Esophagus muscularis mucosa (tissue), 4 donors: ENCODE measurements around the gene SLC22A5.

Source experiments
- CTCF ChIP-seq, 3 experiments: fragments of 200-600 bp in 2 of 3; fragments of 450-650 bp in 1 of 3; sonication (generic) in 2 of 3; IDR thresholded peaks; one replicate each; pipeline ENCODE4 v1.5.1; 2017 to 2019; ENCODE audit warnings: antibody characterized with exemption in 3 of 3, mild to moderate bottlenecking in 2 of 3, moderate library complexity in 1 of 3
- EP300 ChIP-seq: sonication (generic); formaldehyde crosslinking; IDR thresholded peaks from one replicate; pipeline ENCODE4 v1.6.1; 2017; ENCODE audit warnings: antibody characterized with exemption
- POLR2A ChIP-seq: fragments of 450-650 bp; IDR thresholded peaks from one replicate; pipeline ENCODE4 v1.6.1; 2017; ENCODE audit warnings: antibody characterized with exemption, moderate library complexity, mild to moderate bottlenecking, low read depth
- POLR2AphosphoS5 ChIP-seq, 2 donors: sonication (generic); formaldehyde crosslinking; IDR thresholded peaks; one replicate each; pipeline ENCODE4 v1.6.1; 2017; ENCODE audit warnings: antibody characterized with exemption in 2 of 2

- TF ChIP-seq EP300: no peak
- TF ChIP-seq POLR2A: no peak
- TF ChIP-seq CTCF (IDR thresholded peaks at IDR 0.05): no peak
- TF ChIP-seq POLR2AphosphoS5 (IDR thresholded peaks at IDR 0.05): peak; percentile 33 to 72
These were observed at the start of gene SLC22A5 for GRCh38 chr5:132369474-132370180.
